Activated T-cell treated with anti-CD3 and anti-CD28 coated beads, Interleukin-2, amount 50 U/mL, for 1 hour (primary cell): Measurements from ENCODE around the gene DMXL1.

Experiments used
- DNase-seq: peaks from one replicate; pipeline ENCODE4 v3.0.0-alpha.2; 2020

The DMXL1 gene

DNA sequence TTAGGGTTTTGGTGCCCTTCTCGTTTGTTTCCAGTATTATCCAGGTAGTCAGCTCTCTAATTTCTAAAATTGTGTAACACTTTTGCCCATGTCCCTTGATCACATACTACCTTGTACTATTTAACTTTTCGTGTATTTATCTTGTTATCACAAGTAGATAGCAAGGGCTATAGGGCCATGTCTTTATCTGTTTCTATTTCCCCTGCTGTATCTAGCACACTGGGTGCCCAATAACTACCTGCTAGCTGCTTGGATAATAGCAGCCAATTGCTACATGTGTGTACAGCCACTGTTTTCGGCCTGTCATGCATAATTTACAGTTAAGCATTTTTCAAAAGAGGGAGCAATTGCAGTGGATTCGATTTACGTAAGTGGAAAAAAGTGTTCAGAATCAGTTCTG, 220.2 kb downstream of the DMXL1 start:
- DNase-seq: no peak

- DNase-seq: no peak
These were observed 221.0 kb downstream of the DMXL1 start for GRCh38 chr5:119291877-119292276.

DNA sequence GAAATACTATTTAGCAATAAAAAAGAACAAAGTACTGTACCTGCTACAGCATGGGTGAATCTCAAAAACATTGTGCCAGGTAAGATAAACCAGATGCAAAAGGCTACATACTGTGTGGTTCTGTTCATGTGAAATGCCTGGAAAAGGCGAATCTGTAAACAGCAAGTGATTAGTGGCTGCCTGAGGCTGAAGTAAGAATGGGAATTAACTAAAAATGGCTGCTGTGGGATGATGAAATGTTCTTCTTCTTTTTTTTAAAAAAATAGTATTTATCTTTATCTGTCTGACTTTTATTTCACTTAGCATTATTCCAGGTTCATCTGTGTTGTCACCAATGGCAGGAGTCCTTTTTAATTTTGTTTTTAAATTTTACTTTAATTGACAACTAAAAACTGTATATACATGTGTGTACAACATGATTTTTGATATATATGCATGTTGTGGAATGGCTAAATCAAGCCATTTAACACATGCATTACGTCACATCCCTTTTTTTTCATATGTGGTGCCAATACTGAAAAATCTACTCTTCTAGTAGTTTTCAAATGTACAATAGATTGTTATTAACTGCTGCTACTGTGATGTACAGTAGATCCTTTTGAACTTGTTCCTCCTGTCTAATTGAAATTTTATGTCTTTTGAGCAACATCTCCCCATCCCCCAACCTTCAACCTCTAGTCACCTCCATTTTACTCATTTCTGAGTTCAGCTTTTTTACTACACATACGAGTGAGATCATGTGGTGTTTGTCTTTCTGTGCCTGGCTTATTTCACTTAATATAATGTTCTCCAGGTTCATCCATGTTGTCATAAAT, 222.0 kb downstream of the DMXL1 start:
- no peak for DNase-seq

GRCh38 chr5:119293516-119293829, 222.6 kb downstream of the DMXL1 start:
- DNase-seq: no peak
